HepG2 (cell line): Measurements from ENCODE around the gene PLA2G12A. TPM values are rescaled to one million over a fixed set of nuclear protein-coding genes. Genes with fewer than 3 reads are reported as not detected.

Experiments used
- ARID2 ChIP-seq: sonication (generic); formaldehyde crosslinking; IDR thresholded peaks from 2 replicates; pipeline ENCODE4 v1.8.1; 2022; ENCODE audit warnings: mild to moderate bottlenecking, missing genetic modification reagents, borderline replicate concordance
- BCLAF1 ChIP-seq: fragments of 450-650 bp; IDR thresholded peaks from 2 replicates; pipeline ENCODE4 v1.6.1; 2017; ENCODE audit warnings: mild to moderate bottlenecking
- CC2D1A ChIP-seq: sonication (generic); formaldehyde crosslinking; IDR thresholded peaks from 2 replicates; pipeline ENCODE4 v1.8.1; 2023; ENCODE audit warnings: mild to moderate bottlenecking, missing genetic modification reagents
- CHCHD3 ChIP-seq: sonication (generic); formaldehyde crosslinking; IDR thresholded peaks from 2 replicates; pipeline ENCODE4 v1.8.0; 2022; ENCODE audit warnings: mild to moderate bottlenecking, missing genetic modification reagents, moderate library complexity
- GZF1 ChIP-seq: sonication (generic); formaldehyde crosslinking; IDR thresholded peaks from 2 replicates; pipeline ENCODE4 v1.5.1; 2020; ENCODE audit warnings: mild to moderate bottlenecking, missing genetic modification reagents
- MZF1 ChIP-seq: sonication (generic); formaldehyde crosslinking; IDR thresholded peaks from 2 replicates; pipeline ENCODE4 v1.8.1; 2023; ENCODE audit warnings: mild to moderate bottlenecking, missing genetic modification reagents, borderline replicate concordance
- NR3C1 ChIP-seq: sonication (generic); formaldehyde crosslinking; IDR thresholded peaks from 2 replicates; pipeline ENCODE4 v1.4.0; 2020; ENCODE audit warnings: missing genetic modification reagents
- PRDM4 ChIP-seq: sonication (generic); formaldehyde crosslinking; IDR thresholded peaks from 2 replicates; pipeline ENCODE4 v1.9.0; 2021; ENCODE audit warnings: missing genetic modification reagents, borderline replicate concordance
- SMYD3 ChIP-seq: sonication (generic); formaldehyde crosslinking; IDR thresholded peaks from 2 replicates; pipeline ENCODE4 v1.8.1; 2023; ENCODE audit warnings: mild to moderate bottlenecking, missing genetic modification reagents
- ZC3H4 ChIP-seq: sonication (generic); formaldehyde crosslinking; IDR thresholded peaks from 2 replicates; pipeline ENCODE4 v1.4.0; 2020; ENCODE audit warnings: missing genetic modification reagents, borderline replicate concordance
- ZNF142 ChIP-seq: sonication (generic); formaldehyde crosslinking; IDR thresholded peaks from 2 replicates; pipeline ENCODE4 v1.4.0; 2020; ENCODE audit warnings: missing genetic modification reagents
- ZNF317 ChIP-seq: sonication (generic); formaldehyde crosslinking; IDR thresholded peaks from 2 replicates; pipeline ENCODE4 v1.5.0; 2020; ENCODE audit warnings: mild to moderate bottlenecking, missing genetic modification reagents
- ZNF512B ChIP-seq: sonication (generic); formaldehyde crosslinking; IDR thresholded peaks from 2 replicates; pipeline ENCODE4 v1.5.1; 2020; ENCODE audit warnings: missing genetic modification reagents, mild to moderate bottlenecking, borderline replicate concordance
- ZNF558 ChIP-seq: sonication (generic); formaldehyde crosslinking; IDR thresholded peaks from 2 replicates; pipeline ENCODE4 v1.9.0; 2022; ENCODE audit warnings: mild to moderate bottlenecking, missing genetic modification reagents, borderline replicate concordance
- ZNF605 ChIP-seq: sonication (generic); formaldehyde crosslinking; IDR thresholded peaks from 2 replicates; pipeline ENCODE4 v1.8.0; 2022; ENCODE audit warnings: mild to moderate bottlenecking, missing genetic modification reagents
- polyA plus RNA-seq, 8 experiments: library from polyadenylated mRNA; depleted of rRNA in 3 of 8; stranded (reverse) in 7 of 8; unstranded in 1 of 8; fragments of >200 nt; fragmentation: Illumina TruSeq in 4 of 8; extraction: Trizol in 4 of 8; gene quantifications; 2 replicates each; pipeline versions ENCODE4 v1.2.1 to v1.2.3, GENCODE V29; 2011 to 2016; ENCODE audit warnings: low read depth in 4 of 8, missing spikeins in 1 of 8, mixed read lengths in 1 of 8; ENCODE audit not compliant: insufficient read depth in 1 of 8
- total RNA-seq, 5 experiments: library from RNA; depleted of rRNA; stranded (reverse); fragments of >200 nt; fragmentation: Illumina TruSeq; extraction: Trizol; gene quantifications; 2 replicates each; pipeline ENCODE4 v1.2.3, GENCODE V29; 2016; ENCODE audit warnings: low read depth in 1 of 5

Gene PLA2G12A
- total and polyA plus RNA-seq, 2 of the 13 experiments (the other 11 are each of a cell fraction or from before 2014, with no cell fraction given) = 61.2 to 64.0 TPM

GRCh38 chr4:109729117-109729717 lies 653 bp downstream of the PLA2G12A start (continued):
- TF ChIP-seq ZNF317 (0 out of 2 replicates have a peak, but pooled peaks have one; percentile 45), ZC3H4 (CRISPR knock-in tag) (no peak), BCLAF1 (no peak), ARID2 (CRISPR knock-in tag) (peak; percentile 87), ZNF142 (CRISPR knock-in tag) (no peak), SMYD3 (peak; percentile 74; the same call in 1 of the 2 replicates), CC2D1A (CRISPR knock-in tag) (no peak), ZNF512B (CRISPR knock-in tag) (peak; percentile 66; the same call in 1 of the 2 replicates), GZF1 (CRISPR knock-in tag) (0 out of 2 replicates have a peak, but pooled peaks have one; percentile 17), MZF1 (0 out of 2 replicates have a peak, but pooled peaks have one; percentile 63), ZNF605 (CRISPR knock-in tag) (peak; percentile 84), CHCHD3 (CRISPR knock-in tag) (no peak), NR3C1 (CRISPR knock-in tag) (no peak), PRDM4 (no peak), ZNF558 (CRISPR knock-in tag) (no peak)
